CD4-positive, alpha-beta T cell (primary cell): Measurements from ENCODE around the gene NDE1. TPM values are rescaled to one million over a fixed set of nuclear protein-coding genes. Genes with fewer than 3 reads are reported as not detected.

Experiments
- ATAC-seq: fragments of 200-7000 bp; cut with Tn5 transposase; one replicate; pipeline ENCODE4 v1.10.0; 2022; ENCODE audit warnings: mild to moderate bottlenecking; ENCODE audit not compliant: poor library complexity
- CTCF ChIA-PET: fragments of 350-600 bp; sonication (Branson Sonifier 250); formaldehyde crosslinking; loops from one replicate; lab custom pipeline; 2021; ENCODE audit warnings: antibody characterized with exemption, inconsistent platforms; lab: Charles Lee
- POLR2A ChIA-PET: fragments of 350-600 bp; sonication (Branson Sonifier 250); formaldehyde crosslinking; loops from one replicate; lab custom pipeline; 2021; ENCODE audit warnings: antibody characterized with exemption, inconsistent platforms; lab: Charles Lee
- DNase-seq, 14 experiments: peaks; one replicate each; pipeline ENCODE4 v3.0.0-alpha.2; 2013 to 2020; ENCODE audit warnings: mixed read lengths in 2 of 14
- H3K27ac ChIP-seq, 2 donors: one replicate each; pipeline versions ENCODE4 v1.5.1 to v1.7.0; 2013; ENCODE audit warnings: low read length in 2 of 2, low read depth in 1 of 2, mild to moderate bottlenecking in 1 of 2
- H3K27me3 ChIP-seq, 2 experiments: 1 replicate in 1 of 2; 2 replicates in 1 of 2; pipeline versions ENCODE4 v1.6.1 to v1.7.0; 2013; ENCODE audit warnings: low read length in 2 of 2, control low read depth in 1 of 2, mild to moderate bottlenecking in 1 of 2, moderate library complexity in 1 of 2; ENCODE audit not compliant: insufficient read depth in 2 of 2, control insufficient read depth in 1 of 2
- H3K36me3 ChIP-seq: one replicate; pipeline ENCODE4 v1.6.1; 2013; ENCODE audit warnings: low read length, control low read depth; ENCODE audit not compliant: insufficient read depth
- H3K4me1 ChIP-seq: one replicate; pipeline ENCODE4 v1.6.1; 2013; ENCODE audit warnings: low read length, control low read depth; ENCODE audit not compliant: insufficient read depth
- H3K4me3 ChIP-seq: one replicate; pipeline ENCODE4 v1.5.1; 2013; ENCODE audit warnings: mild to moderate bottlenecking, low read length, moderate library complexity
- H3K9me3 ChIP-seq, 2 experiments: 1 replicate in 1 of 2; 2 replicates in 1 of 2; pipeline versions ENCODE4 v1.6.1 to v1.7.0; 2013; ENCODE audit warnings: low read length in 2 of 2, mild to moderate bottlenecking in 2 of 2, control low read depth in 1 of 2, moderate library complexity in 1 of 2; ENCODE audit not compliant: control insufficient read depth in 1 of 2, insufficient read depth in 1 of 2
- H3K27ac Mint-ChIP-seq: one replicate; pipeline ENCODE4 v1.8.0; 2020; ENCODE audit warnings: mixed read lengths
- H3K27me3 Mint-ChIP-seq: one replicate; pipeline ENCODE4 v1.8.0; 2021; ENCODE audit warnings: mixed read lengths
- H3K36me3 Mint-ChIP-seq: one replicate; pipeline ENCODE4 v1.8.0; 2021; ENCODE audit warnings: low read depth, mixed read lengths
- H3K4me1 Mint-ChIP-seq: one replicate; pipeline ENCODE4 v1.8.0; 2021; ENCODE audit warnings: low read depth, mixed read lengths
- H3K4me3 Mint-ChIP-seq: one replicate; pipeline ENCODE4 v1.8.0; 2020; ENCODE audit warnings: mild to moderate bottlenecking, mixed read lengths
- H3K9me3 Mint-ChIP-seq: one replicate; pipeline ENCODE4 v1.8.0; 2020; ENCODE audit warnings: mixed read lengths
- CTCF ChIP-seq: fragments of 200-600 bp; IDR thresholded peaks from one replicate; pipeline ENCODE4 v1.8.0; 2022; ENCODE audit warnings: antibody characterized with exemption, mild to moderate bottlenecking
- intact Hi-C, 2 experiments: fragments of 100-400 bp; cut with DNase I in 1 of 2; cut with micrococcal nuclease in 1 of 2; formaldehyde crosslinking; loops; one replicate each; pipeline versions ENCODE4 v1.15.1 to v1.9.0; 2023 to 2025; cut with DNase I, micrococcal nuclease
- total RNA-seq, 174 experiments: library from RNA in 2 of 174; stranded (reverse) in 2 of 174; gene quantifications; one replicate each; pipeline ENCODE4 v1.2.3 and lab custom pipeline; 2021 to 2026

The NDE1 gene
- total RNA-seq, 2 experiments from 2014 or later, result 96.6 to 106 TPM

GRCh38 chr16:15737140-15737644 is 87.1 kb downstream of the NDE1 start:
- H3K4me1 ChIP-seq, result no peaks in the 10 kb centered on the region
- TF ChIP-seq CTCF, result no peak
- CTCF ChIA-PET, result no interaction called here
- ATAC-seq (no peak), DNase-seq (no peak)
- no peaks in the 10 kb centered on the region for H3K4me1 Mint-ChIP-seq
- H3K27me3 Mint-ChIP-seq, result no peaks in the 10 kb centered on the region
- no peak overlapping the region for H3K4me3 ChIP-seq
- no peak overlapping the region for H3K27ac ChIP-seq
- H3K27ac Mint-ChIP-seq, result no peak overlapping the region
- peaks cover 0 to 12% of the 10 kb centered on the region in 2 experiments for H3K9me3 ChIP-seq
- H3K36me3 ChIP-seq, result peaks cover 42% of the 10 kb centered on the region
- H3K9me3 Mint-ChIP-seq, result no peaks in the 10 kb centered on the region
- POLR2A ChIA-PET, result no interaction called here
- no peak overlapping the region for H3K4me3 Mint-ChIP-seq
- peaks cover 49% of the 10 kb centered on the region for H3K36me3 Mint-ChIP-seq
- intact Hi-C loops, result no loop called here
- H3K27me3 ChIP-seq, result no peaks in the 10 kb centered on the region

GRCh38 chr16:15739464-15739863 is 89.4 kb downstream of the NDE1 start:
- ATAC-seq, result no peak
- peaks cover 0 to 12% of the 10 kb centered on the region in 2 experiments for H3K9me3 ChIP-seq
- no peaks in the 10 kb centered on the region for H3K4me1 Mint-ChIP-seq
- TF ChIP-seq CTCF, result no peak
- H3K4me3 Mint-ChIP-seq, result no peak overlapping the region
- intact Hi-C loops, result no loop called here
- no peak overlapping the region for H3K27ac ChIP-seq
- DNase-seq, result no peak
- no peaks in the 10 kb centered on the region for H3K9me3 Mint-ChIP-seq
- no peak overlapping the region for H3K4me3 ChIP-seq
- ChIA-PET CTCF (interaction anchor here (0.6 to 0.7 kb wide), 2 partner anchors 20 to 21 kb away, joined by 3 read pairs; no protein-coding TSS in a partner anchor), POLR2A (interaction anchor here (0.9 kb wide), 1 partner anchor 97 kb away, joined by 3 read pairs; the partner anchor contains the start of gene MARF1)
- H3K36me3 ChIP-seq, result peaks cover 47% of the 10 kb centered on the region
- H3K36me3 Mint-ChIP-seq, result peaks cover 55% of the 10 kb centered on the region
- no peaks in the 10 kb centered on the region for H3K4me1 ChIP-seq
- H3K27ac Mint-ChIP-seq, result no peak overlapping the region
- no peaks in the 10 kb centered on the region for H3K27me3 Mint-ChIP-seq
- H3K27me3 ChIP-seq, result no peaks in the 10 kb centered on the region

GRCh38 chr16:15739950-15740349 is 89.9 kb downstream of the NDE1 start:
- H3K27ac Mint-ChIP-seq, result no peak overlapping the region
- ChIA-PET CTCF (no interaction called here), POLR2A (interaction anchor here (0.9 kb wide), 1 partner anchor 97 kb away, joined by 3 read pairs; the partner anchor contains the start of gene MARF1)
- peaks cover 47% of the 10 kb centered on the region for H3K36me3 ChIP-seq
- no peaks in the 10 kb centered on the region for H3K4me1 ChIP-seq
- no peaks in the 10 kb centered on the region for H3K27me3 Mint-ChIP-seq
- intact Hi-C loops, result no loop called here
- H3K4me3 ChIP-seq, result no peak overlapping the region
- no peaks in the 10 kb centered on the region for H3K27me3 ChIP-seq
- H3K27ac ChIP-seq, result no peak overlapping the region
- DNase-seq (no peak), ATAC-seq (no peak)
- no peaks in the 10 kb centered on the region for H3K4me1 Mint-ChIP-seq
- peaks cover 51% of the 10 kb centered on the region for H3K36me3 Mint-ChIP-seq
- H3K9me3 Mint-ChIP-seq, result no peaks in the 10 kb centered on the region
- no peak for TF ChIP-seq CTCF
- no peak overlapping the region for H3K4me3 Mint-ChIP-seq
- peaks cover 0 to 12% of the 10 kb centered on the region in 2 experiments for H3K9me3 ChIP-seq
